Measurements from ENCODE around the gene STIM1.
"Not testable (repeated sequence)": the region's sequence is repeated elsewhere in the genome, so short reads cannot be mapped to it uniquely, and the experiment has no call there.

Gene STIM1

DNA sequence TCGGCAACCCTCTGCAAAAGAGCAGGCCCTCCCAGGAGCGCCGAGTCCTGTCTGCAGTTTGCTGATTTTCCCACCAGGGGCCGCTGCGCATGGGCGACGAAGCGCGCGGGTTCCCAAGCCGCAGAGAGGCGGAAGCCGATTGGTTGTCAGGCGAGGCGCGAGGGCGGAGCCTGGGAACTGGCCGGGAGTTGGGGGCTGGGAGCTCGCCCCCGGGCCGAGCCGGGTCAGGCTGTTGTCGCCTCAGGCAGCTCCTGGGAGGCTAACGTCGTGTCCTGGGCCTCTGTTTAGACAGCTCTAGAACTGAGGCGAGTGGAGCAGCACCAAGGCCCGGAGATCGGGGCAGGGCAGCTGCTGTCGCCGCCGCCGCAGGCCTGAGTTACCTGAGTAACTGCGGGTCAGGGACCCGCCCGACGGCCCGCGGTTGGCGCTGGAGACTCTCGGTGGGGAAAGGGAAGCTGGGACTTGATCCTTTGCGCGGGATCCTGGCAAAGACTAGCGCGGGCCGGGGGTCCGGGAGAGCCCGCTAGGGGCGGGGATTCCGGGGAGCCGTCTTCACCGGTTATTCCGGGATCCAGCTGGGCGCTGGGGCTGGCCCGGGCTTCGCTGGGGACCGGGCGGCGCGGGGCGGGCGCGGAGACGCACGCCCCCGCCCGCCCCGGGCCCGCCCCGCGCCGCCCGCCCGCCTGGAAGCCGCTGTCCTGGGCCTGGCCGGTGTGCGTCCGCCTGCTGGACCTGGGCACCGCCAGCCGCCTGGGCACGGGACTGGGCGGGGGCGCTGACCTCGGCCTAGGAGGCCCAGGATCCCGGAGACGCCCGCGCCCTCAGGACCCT, at the start of gene STIM1:
Gene STIM1, plus strand, starts transcription at position 688 of the 831 bp plus-strand sequence. CDS start 607 bp downstream, outside the sequence.
- DNase-seq (ENCODE audit: low read depth): peak; percentile 98

DNA sequence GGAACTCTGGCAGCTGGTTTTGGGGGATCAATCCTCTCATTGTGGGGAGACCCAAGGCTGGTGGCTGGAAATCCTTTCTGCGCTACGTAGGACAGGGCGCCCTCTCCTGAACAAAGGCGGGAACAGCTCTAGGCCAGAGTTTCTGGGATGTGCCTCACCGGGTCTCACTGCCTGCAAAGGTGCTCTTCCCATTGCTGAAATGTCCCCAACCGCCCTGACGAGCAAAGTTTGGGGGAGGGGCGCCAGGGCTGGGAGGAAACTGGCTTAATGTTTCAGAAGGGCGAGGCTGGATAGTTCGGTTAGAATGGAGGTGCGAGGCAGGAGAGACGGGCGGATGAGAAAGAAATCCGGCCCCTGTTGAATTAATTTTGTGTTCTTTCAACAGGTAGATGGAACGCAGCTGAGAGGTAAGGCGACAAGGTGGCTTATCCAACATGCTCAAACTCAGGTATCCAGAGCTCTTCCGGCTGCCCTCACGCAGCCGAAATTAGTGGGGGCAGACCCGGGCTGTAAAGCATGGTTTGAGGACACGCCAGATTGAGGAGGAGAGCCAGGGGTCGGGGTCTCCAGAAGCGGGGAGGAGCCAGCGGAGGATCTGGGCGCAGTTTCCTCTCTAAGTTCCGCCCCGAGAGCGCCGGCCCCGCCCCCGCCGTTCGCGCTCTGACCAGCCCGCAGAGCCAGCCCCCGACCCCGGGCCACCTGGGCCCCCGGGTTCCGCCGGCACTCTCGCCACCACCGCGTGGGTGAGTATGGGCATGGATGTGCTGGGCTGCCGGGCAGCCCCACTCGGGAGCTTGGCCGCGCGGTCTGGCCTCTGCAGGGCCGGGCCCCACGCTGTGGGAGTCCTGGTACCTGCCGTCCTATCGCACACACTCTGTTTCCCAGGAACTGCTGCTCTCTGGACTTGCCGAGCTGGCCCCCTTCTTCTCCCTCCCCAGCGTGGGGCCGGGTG, 47.3 kb upstream of the STIM1 start, which contains the start of gene PGAP2:
Gene PGAP2, plus strand, starts transcription at position 652 of the 952 bp plus-strand sequence. CDS start 2,700 bp downstream, outside the sequence.
- peak; percentile 41 for DNase-seq (ENCODE audit: low read depth)

DNA sequence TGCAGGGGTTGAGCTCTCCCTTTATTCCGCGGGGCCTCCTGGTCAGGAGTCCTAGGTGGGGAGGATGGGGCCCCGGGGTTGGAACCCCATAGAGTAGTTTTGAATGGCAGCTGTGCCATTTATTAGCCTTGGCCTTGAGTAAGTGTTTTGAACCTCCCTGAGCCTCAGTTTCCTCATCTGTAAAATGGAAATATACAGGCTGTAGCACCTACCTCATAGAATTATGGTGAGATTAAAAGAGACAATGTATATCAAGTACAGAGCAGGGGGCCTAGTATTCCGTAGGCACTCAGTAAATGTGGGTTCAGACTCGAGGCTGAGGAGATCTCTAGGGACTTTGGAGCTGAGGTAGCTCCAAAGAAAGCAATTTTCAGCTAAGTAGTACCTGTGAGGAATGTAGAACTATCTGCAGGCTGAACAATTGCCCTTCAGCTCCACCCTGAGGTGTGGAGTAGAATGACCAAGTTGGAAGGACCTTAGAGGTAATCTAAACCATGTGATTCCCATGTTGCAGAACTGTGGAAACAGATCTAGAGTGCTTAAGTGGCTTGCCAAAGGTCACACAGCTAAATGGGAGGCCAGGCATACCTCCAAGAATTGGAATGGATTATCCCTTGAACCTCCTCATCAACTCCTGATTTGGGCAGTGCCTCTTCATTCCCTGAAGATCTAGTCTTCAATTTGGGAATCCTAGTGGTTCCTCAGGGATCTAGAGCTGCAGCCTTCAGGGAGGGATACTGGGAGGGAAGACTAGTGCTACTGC, 46.4 kb upstream of the STIM1 start:
- DNase-seq (ENCODE audit: low read depth): no peak

DNA sequence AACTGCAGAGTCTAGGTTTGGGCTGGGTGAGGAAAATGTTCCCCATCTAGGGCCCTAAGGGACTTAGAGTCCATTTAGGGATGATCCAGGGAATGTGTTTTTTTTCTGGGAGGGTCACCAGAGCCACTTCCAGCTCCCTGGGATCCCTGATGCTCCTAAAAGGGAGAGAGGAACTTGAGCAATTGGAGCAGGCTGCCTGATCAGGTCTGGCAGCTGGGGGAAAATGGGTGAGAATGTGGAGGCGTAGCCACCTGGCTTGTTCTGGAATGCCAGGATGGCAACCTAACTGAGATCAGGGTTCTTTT, 45.9 kb upstream of the STIM1 start:
- DNase-seq (ENCODE audit: low read depth): no peak

DNA sequence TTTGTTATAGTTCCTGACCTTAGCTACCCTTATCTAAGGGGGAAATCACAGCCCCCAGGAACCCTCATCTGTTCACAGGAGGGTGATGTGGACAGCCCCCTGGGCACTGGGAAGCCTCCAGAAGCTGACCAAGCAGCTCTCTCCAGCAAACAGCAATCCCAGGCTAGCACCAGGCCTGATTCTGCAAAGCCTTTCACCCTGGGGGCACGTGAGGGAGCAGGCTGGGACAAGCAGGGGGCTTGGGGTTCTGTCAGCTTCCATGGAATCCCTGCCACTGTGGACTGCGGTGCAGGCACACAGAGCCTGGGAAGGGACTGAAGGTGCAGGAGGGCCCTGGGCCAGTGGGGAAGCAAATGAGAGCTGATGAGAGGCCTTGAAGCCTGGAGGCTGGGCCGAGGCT, 45.0 kb upstream of the STIM1 start:
- no peak for DNase-seq (ENCODE audit: low read depth)

DNA sequence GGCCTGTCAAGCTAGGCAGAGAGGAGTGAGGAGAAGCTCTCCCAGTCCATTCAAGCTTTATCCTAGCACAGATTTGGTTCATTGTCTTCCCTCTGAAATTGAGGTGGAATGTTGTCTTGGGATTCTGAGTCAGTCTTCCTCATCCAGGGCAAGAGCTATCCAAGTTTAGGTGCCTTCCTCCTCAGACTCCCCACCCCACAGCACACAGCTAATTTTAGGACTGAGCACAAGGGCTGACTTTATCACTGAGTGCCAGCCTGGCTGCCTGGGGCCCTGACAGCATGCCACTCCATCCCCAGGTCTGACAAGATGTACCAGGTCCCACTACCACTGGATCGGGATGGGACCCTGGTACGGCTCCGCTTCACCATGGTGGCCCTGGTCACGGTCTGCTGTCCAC, 44.5 kb upstream of the STIM1 start:
- no peak for DNase-seq (ENCODE audit: low read depth)

DNA sequence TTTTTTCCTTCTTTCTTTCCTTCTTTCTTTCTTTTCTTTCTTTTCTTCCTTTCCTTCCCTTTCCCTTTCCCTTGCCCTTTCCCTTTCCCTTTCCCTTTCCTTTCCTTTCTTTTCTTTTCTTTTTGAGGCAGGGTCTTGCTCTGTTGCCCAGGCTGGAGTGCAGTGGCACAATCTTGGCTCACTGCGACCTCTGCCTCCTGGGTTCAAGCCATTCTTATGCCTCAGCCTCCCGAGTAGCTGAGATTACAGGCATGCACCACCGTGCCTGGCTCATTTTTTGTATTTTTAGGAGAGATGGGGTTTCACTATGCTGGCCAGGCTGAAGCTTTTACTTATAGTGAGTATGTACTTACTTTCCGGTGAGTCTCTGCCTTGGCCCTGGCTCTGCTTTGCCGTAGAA, 40.6 kb upstream of the STIM1 start:
- DNase-seq (ENCODE audit: low read depth): not testable (repeated sequence)

DNA sequence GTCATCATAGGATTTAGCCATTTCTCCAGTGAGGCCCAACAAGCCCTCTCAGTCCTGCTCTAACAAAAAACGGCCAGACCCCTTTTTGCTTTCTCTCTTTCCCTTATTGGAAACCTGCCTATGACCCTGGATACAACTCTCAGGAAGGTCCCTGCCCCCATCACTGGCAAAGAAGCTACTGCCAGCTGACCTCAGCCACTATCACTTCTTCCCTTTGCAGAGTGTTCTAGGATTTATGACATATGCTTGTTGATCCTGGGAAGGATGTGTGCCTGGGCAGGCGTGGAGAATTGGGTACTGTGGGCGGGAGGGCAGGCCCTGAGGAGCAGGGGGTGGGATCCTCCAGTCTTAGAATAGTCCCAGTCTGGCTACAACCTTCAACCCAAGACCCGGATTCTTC, 39.6 kb upstream of the STIM1 start:
- DNase-seq (ENCODE audit: low read depth): no peak

DNA sequence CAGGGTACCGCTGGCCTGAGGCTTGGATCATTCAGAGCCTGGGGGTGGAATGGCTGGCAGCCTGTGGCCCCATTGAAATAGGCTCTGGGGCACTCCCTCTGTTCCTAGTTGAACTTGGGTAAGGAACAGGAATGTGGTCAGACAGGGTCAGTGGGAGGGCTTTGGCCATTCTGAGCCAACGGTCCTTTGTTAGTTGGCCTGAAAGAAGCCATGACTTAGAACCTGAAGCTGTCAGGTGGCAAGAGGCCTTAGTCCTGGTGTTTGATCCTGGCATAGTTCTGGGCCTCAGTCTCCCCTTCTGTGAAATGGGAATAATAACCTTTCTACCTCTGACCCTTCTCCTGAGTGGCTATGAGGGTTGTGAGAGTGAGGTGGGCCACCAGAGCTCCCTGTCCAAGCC, 38.8 kb upstream of the STIM1 start:
- no peak for DNase-seq (ENCODE audit: low read depth)

DNA sequence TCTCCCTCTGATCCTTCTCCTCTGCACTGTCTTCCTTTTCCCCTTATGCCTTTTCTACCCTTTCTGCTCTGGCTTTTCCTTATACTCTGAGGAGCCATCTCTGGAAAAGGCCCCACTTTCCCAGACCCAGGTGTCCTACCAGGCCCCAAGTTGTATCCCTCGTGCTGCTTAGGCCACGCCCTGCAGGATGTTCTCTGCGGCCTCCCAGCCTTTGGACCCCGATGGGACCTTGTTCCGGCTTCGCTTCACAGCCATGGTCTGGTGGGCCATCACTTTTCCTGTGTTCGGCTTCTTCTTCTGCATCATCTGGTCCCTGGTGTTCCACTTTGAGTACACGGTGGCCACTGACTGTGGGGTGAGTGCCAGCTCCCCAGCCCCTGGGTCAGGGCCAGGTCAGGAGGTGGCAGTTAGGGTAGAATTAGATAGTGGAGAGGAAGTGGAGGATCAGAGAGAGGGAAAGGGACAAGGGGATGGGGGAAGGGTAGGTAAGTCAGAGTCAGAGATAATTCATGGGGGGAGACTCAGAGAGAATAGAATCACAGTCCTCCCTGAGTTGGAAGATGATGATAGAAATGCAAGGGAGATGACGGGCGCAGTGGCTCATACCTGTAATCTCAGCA, 38.2 kb upstream of the STIM1 start:
- no peak for DNase-seq (ENCODE audit: low read depth)

DNA sequence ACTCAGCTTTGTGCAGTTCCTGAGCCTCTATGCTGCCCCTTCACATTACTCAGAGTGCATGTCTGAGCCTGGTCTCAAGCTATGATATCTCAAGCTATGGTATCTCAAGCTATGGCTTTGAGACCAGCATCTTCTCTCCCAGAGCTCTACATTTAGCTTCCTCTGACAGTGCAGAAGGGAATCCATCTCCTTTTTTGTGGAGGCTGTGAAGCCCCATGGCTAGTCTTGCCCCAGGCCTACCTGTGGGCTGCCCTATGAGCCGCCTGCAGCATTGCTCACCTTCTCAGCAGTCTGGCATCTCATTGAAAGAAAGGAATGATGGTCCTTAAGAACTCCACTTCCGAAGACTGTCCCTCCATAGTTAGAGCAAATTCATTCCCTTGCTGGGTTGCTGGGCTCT, 34.5 kb upstream of the STIM1 start:
- no peak for DNase-seq (ENCODE audit: low read depth)

DNA sequence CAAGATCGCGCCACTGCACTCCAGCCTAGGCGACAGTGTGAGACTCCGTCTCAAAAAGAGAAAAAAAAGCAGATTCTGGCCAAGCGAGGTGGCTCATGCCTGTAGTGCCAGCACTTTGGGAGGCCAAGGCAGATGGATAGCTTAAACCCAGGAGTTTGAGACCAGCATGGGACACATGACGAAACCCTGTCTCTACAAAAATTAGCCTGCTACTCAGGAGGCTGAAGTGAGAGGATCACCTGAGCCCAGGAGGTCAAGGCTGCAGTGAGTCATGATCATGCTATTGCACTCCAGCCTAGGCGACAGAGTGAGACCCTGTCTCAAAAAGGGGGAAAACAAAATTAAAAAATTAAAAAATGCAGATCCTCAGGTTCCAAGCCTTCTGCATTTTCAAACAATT, 33.2 kb upstream of the STIM1 start:
- DNase-seq (ENCODE audit: low read depth): no peak

DNA sequence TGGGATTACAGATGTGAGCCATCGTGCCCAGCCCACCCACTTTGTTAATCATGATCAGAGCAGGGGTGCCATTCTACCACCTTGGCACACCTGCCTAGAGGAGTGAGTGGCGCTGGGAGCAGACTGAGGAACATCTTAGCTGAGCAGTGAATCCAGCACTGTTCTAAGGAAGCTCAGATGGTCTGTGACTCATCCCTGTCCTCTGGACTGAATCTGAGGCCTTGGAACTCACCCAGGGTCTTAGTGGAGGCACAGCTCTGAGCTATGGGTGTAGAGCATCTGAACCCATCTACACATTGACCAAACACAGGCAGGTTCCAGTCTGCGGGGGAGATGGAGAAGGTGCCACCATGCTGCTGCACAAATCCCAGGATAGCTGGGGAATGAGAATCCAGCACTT, 32.2 kb upstream of the STIM1 start:
- DNase-seq (ENCODE audit: low read depth): no peak

DNA sequence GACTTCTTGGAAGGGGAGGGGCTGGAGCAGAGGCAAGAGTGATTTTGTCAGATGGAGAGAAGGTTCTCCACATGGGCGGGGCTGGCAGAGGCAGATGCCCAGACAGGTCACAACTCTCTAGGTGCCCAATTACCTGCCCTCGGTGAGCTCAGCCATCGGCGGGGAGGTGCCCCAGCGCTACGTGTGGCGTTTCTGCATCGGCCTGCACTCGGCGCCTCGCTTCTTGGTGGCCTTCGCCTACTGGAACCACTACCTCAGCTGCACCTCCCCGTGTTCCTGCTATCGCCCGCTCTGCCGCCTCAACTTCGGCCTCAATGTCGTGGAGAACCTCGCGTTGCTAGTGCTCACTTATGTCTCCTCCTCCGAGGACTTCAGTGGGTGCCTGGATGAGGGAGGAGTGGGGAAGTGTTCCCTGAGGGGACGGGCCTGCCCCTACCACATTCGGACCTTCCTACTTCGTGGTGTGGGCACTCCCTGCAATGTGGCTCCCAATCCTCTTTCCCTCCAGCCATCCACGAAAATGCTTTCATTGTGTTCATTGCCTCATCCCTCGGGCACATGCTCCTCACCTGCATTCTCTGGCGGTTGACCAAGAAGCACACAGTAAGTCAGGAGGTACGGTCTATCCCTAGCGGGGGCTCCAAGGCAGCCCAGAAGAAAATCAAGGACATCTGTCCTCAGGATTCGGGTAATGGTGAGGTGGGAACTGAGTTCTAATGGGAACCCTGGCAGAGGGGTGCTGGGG, 31.5 kb upstream of the STIM1 start:
- no peak for DNase-seq (ENCODE audit: low read depth)

DNA sequence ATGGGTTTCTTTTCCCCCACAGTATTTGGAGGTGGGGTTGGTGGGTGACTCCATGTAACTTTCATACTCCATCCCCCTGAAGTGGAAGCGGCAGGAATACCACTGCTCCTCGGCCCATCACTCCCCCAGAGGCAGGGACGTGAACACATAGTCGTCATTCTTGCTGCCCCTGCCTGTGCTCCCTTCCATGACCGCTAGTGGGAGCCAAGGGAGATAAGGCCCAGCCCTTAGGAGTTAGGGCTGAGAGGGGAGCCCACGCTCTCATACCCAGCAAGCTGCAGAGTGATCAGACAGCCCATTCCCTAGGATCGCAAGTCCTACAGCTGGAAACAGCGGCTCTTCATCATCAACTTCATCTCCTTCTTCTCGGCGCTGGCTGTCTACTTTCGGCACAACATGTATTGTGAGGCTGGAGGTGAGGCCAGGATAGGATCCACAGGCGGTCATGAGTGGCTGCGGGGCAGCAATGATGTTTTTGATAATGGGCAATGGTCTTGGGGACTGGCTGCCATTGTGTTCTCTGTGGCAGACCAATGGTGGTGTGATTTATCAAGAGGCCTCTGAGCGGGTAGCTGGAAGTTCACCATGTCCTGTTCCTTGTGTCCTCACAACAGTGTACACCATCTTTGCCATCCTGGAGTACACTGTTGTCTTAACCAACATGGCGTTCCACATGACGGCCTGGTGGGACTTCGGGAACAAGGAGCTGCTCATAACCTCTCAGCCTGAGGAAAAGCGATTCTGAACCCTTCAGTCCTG, 30.6 kb upstream of the STIM1 start:
- peak; percentile 73 for DNase-seq (ENCODE audit: low read depth)

DNA sequence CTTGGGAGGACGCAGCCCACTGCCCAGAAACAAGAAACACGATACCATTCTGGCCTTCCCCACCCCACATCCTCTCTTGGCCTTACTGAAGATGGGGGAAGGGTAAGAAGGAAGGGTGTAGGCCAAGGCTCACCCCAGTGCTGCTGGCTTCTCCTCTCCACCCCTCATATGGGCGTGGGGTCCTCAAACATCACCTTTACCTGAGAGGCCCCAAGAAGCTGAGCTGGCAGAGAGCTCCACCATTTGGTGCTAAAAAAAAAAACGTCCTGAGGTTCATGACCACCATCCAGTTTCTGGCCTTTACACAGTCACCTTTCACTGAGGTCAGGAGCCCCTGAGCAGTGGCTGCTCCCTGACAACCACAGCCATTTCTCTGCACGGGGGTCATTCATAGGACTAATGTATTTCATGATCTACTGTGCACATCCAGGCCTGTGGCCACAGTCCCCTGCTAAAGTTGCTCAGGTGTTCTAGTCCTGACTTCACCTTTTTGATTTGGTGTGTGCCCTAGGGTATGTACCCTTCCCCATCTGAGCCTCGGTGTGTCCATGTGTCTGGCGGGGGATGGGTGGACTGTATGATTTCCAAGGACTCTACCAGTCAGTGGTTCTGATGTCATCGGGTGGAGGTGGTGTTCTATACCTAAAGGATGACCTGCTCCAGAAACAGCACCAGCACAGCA, 29.9 kb upstream of the STIM1 start:
- no peak for DNase-seq (ENCODE audit: low read depth)

DNA sequence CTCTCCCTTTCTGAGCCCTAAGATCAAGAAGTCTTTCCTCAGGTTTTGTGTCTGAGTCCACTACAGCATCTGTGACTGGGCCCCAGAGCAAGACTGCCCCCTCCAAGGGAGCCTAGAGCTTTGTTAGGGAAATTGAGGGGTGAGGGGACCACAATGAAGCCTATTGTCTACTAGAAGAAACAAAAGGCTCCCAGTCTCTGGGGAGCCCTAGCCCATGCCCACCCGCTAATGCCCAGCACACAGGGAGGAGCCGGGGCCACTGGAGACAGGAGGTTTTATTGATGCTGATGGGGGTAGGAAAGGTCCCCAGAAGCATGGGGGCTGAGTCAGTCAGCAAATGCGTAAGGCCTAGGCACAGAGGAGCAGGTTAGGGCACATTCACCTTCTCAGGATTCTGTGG, 28.7 kb upstream of the STIM1 start:
- no peak for DNase-seq (ENCODE audit: low read depth)

DNA sequence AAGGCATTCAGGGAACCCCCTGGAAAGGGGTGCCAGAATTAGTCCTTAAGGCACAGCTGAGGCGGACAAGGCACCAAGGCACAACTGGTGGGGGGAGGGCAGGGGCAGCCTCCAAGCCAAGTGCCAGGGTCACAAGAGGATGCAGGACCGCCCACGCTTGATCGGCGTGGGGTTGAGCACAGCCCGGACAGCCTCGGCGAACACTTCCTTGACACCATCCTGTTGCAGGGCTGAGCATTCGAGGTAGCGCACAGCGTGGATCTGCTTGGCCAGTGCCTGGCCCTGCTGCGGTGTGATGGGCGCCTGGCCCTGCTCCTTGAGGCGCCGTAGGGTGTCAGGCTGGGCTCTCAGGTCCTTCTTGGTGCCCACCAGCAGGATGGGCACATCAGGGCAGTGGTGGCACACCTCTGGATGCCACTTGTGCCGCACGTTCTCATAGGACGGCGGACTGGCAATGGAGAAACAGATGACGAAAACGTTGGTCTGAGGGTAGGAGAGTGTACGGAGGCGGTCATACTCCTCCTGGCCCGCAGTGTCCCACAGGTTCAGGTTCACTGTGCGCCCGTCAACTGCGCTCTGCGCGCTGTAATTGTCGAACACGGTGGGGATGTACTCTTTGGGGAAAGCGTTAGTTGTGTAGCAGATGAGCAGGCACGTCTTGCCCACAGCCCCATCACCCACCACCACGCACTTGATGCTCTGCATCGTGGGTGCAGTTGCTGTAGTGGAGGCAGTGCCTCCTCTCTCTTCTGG, 27.9 kb upstream of the STIM1 start:
- no peak for DNase-seq (ENCODE audit: low read depth)

DNA sequence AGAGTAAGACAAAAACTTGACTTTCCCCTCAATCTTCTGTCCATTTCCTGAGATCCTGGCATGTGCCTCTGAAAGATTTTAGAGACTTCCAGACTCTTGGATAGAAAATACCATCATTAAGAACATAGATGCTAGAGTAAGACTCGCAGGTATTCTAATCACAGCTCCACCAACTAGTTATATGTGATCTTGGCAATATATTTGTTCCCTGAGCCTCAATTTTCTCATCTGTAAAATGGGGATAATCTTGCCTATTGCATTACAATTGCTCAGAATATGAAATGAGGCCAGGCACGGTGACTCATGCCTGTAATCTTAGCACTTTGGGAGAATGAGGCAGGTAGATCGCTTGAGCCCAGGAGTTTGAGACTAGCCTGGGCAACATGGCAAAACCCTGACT, 25.4 kb upstream of the STIM1 start:
- no peak for DNase-seq (ENCODE audit: low read depth)

All from activated gamma-delta T cell treated with anti-CD3 and anti-CD28 coated beads, Interleukin-2, amount 50 U/mL, for 16 hours (primary cell).